GM13977 (cell line): ENCODE data around the gene STIP1.

Experiments
- DNase-seq: peaks from one replicate; pipeline ENCODE4 v3.0.0; 2012; ENCODE audit warnings: low spot score
- CTCF ChIP-seq: IDR thresholded peaks from 2 replicates; pipeline ENCODE4 v1.5.1; 2012; ENCODE audit warnings: mild to moderate bottlenecking, control low read depth; ENCODE audit not compliant: insufficient read depth; ENCODE audit errors: extremely low read depth, missing control alignments
- in situ Hi-C: fragments of 300-500 bp; cut with MboI; formaldehyde crosslinking; loops from one replicate; pipeline ENCODE4 v1.12.0; 2022; ENCODE audit warnings: low sequenced_read_pairs, low pct_unique_long_range_greater_than_20kb, mixed read lengths, inconsistent platforms; ENCODE audit not compliant: unreplicated experiment

The STIP1 gene

DNA sequence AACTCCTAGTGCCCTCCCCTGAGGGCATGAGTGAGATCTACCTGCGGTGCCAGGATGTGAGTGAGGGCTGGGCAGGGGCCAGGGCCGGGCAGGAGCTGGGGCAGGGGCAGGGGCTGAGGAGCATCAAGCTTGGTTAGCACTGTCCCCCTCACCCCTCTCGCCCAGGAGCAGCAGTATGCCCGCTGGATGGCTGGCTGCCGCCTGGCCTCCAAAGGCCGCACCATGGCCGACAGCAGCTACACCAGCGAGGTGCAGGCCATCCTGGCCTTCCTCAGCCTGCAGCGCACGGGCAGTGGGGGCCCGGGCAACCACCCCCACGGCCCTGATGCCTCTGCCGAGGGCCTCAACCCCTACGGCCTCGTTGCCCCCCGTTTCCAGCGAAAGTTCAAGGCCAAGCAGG lies 34.3 kb downstream of the STIP1 start:
- no peak for TF ChIP-seq CTCF
- in situ Hi-C loops = no loop called here

GRCh38 chr11:64220798-64221197 lies 34.8 kb downstream of the STIP1 start:
- in situ Hi-C loops = no loop called here
- no peak for TF ChIP-seq CTCF
- no peak for DNase-seq

More for the DNA sequence above, 34.3 kb downstream of the STIP1 start:
- DNase-seq = no peak

DNA sequence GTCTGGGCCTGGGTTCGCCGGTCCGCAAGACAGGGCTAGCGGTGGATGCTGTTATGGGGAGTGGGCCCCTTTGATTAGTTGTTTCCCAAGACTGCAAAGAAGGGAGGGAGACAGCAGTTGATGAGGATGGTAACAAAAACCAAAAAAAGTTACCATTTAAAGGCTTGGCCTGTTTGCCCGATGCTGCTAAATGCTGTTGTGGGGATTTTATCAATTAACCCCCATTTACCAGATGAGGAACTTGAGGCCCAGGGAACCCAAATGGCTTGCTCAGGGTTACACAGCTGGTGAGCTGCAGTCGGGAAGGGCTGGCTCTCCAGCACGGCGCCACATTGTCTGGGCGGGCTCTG lies 36.7 kb downstream of the STIP1 start:
- TF ChIP-seq CTCF = no peak
- in situ Hi-C loops = no loop called here
- no peak for DNase-seq

- in situ Hi-C loops = no loop called here
- DNase-seq = no peak
- TF ChIP-seq CTCF = no peak
Observed at GRCh38 chr11:64223001-64223651, 37.2 kb downstream of the STIP1 start.

GRCh38 chr11:64224151-64224890 lies 38.4 kb downstream of the STIP1 start:
- TF ChIP-seq CTCF = no peak
- in situ Hi-C loops = no loop called here

GRCh38 chr11:64224891-64225607 lies 39.1 kb downstream of the STIP1 start:
- in situ Hi-C loops = no loop called here
- no peak for DNase-seq
- no peak for TF ChIP-seq CTCF

More at GRCh38 chr11:64224151-64224890, 38.4 kb downstream of the STIP1 start:
- DNase-seq = no peak
